ENCODE data around the gene HOXB8.

HOXB8 gene

GRCh38 chr17:48595278-48595999 lies 19.7 kb downstream of the HOXB8 start:
- H3K4me3 ChIP-seq (ENCODE audit: low read depth, low read length), result no peak overlapping the region
- TF ChIP-seq CTCF (IDR thresholded peaks at IDR 0.05; ENCODE audit: low read depth, low read length), result no peak
- H3K36me3 ChIP-seq, result no peaks in the 10 kb centered on the region
- no peaks in the 10 kb centered on the region for H3K4me1 ChIP-seq
- DNase-seq, result no peak
- peaks cover 96% of the 10 kb centered on the region for H3K27me3 ChIP-seq
- H3K9me3 ChIP-seq, result no peaks in the 10 kb centered on the region

- H3K36me3 ChIP-seq, result no peaks in the 10 kb centered on the region
- TF ChIP-seq CTCF (IDR thresholded peaks at IDR 0.05; ENCODE audit: low read depth, low read length), result no peak
- H3K4me1 ChIP-seq, result no peaks in the 10 kb centered on the region
- no peak overlapping the region for H3K4me3 ChIP-seq (ENCODE audit: low read depth, low read length)
- H3K27me3 ChIP-seq, result peaks cover 96% of the 10 kb centered on the region
- H3K9me3 ChIP-seq, result no peaks in the 10 kb centered on the region
- DNase-seq, result no peak
Observed at GRCh38 chr17:48594538-48595277, 20.4 kb downstream of the HOXB8 start.

- Histone ChIP-seq H3K4me1 (no peaks in the 10 kb centered on the region), H3K4me3 (ENCODE audit: low read depth, low read length) (no peak overlapping the region), H3K27me3 (peaks cover 96% of the 10 kb centered on the region), H3K9me3 (no peaks in the 10 kb centered on the region), H3K36me3 (no peaks in the 10 kb centered on the region)
- peak; percentile 93 for TF ChIP-seq CTCF (IDR thresholded peaks at IDR 0.05; ENCODE audit: low read depth, low read length)
- peak; percentile 84 for DNase-seq
Observed at GRCh38 chr17:48593840-48594537, 21.1 kb downstream of the HOXB8 start.

GRCh38 chr17:48593126-48593829 lies 21.8 kb downstream of the HOXB8 start, which contains the start of gene HOXB5:
HOXB5 (minus strand) TSS chr17:48593779; CDS start chr17:48593682, 97 bp downstream.
- DNase-seq, result no peak
- H3K27me3 ChIP-seq, result peaks cover 96% of the 10 kb centered on the region
- H3K4me3 ChIP-seq (ENCODE audit: low read depth, low read length), result no peak within 1 kb of the TSS
- H3K36me3 ChIP-seq, result no peaks in the 10 kb centered on the region
- no peaks in the 10 kb centered on the region for H3K4me1 ChIP-seq
- TF ChIP-seq CTCF (IDR thresholded peaks at IDR 0.05; ENCODE audit: low read depth, low read length), result no peak
- H3K9me3 ChIP-seq, result no peaks in the 10 kb centered on the region

- Histone ChIP-seq H3K4me3 (ENCODE audit: low read depth, low read length) (no peak overlapping the region), H3K9me3 (no peaks in the 10 kb centered on the region), H3K4me1 (no peaks in the 10 kb centered on the region), H3K36me3 (no peaks in the 10 kb centered on the region), H3K27me3 (peaks cover 96% of the 10 kb centered on the region)
- TF ChIP-seq CTCF (IDR thresholded peaks at IDR 0.05; ENCODE audit: low read depth, low read length), result no peak
- DNase-seq, result no peak
Observed at GRCh38 chr17:48592577-48592976, 22.5 kb downstream of the HOXB8 start.
